Liver (tissue), 3 donors: ENCODE measurements around the gene OTOA.

Experiments
- RAD21 ChIP-seq, 2 donors: IDR thresholded peaks; 2 replicates each; pipeline ENCODE4 v1.6.1; 2016; ENCODE audit warnings: antibody characterized with exemption in 2 of 2, mild to moderate bottlenecking in 2 of 2
- SP1 ChIP-seq: IDR thresholded peaks from 2 replicates; pipeline ENCODE4 v1.6.1; 2018; ENCODE audit warnings: antibody characterized with exemption, mild to moderate bottlenecking
- TAF1 ChIP-seq: conservative IDR thresholded peaks from 2 replicates; pipeline ENCODE4 v1.6.1; 2016; ENCODE audit warnings: antibody characterized with exemption, mild to moderate bottlenecking
- YY1 ChIP-seq: IDR thresholded peaks from 2 replicates; pipeline ENCODE4 v1.6.1; 2016; ENCODE audit warnings: antibody characterized with exemption, mild to moderate bottlenecking
- TF ChIP-seq, protein P1 (sequence below): IDR thresholded peaks from 2 replicates; pipeline ENCODE4 v1.6.1; 2016; ENCODE audit warnings: antibody characterized with exemption
- TF ChIP-seq, protein P2 (sequence below): fragments of 150-350 bp; IDR thresholded peaks from 2 replicates; pipeline ENCODE4 v1.5.1; 2017; ENCODE audit warnings: improper control_type of control experiment, low read depth, low read length; ENCODE audit not compliant: missing input control
- TF ChIP-seq, protein P3 (sequence below): IDR thresholded peaks from 2 replicates; pipeline ENCODE4 v1.6.1; 2016; ENCODE audit warnings: antibody characterized with exemption
- TF ChIP-seq, protein P4 (sequence below): IDR thresholded peaks from 2 replicates; pipeline ENCODE4 v1.6.1; 2016; ENCODE audit warnings: antibody characterized with exemption
- donor health status: healthy.
- donor health status: healthy.

DNA sequence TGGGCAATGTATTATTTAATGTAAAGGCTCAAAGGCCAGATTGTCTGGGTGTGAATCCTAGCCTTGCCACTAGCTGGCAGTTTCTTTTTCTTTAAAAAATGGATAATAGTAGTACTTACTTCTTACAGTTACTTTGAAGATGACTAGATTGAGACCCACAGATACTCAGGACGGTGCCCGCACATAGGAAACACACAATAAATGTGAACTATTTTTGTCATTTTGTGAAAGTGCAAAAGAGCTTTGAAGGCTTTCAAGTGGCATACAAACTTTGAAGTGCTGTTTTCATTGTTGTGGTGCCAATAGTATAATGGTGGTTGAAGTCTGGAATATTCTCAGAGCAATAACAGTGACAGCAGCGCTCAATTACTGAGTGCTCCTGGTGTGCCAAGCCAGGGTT is 63.6 kb downstream of the OTOA start:
- TF ChIP-seq, protein P1, sequence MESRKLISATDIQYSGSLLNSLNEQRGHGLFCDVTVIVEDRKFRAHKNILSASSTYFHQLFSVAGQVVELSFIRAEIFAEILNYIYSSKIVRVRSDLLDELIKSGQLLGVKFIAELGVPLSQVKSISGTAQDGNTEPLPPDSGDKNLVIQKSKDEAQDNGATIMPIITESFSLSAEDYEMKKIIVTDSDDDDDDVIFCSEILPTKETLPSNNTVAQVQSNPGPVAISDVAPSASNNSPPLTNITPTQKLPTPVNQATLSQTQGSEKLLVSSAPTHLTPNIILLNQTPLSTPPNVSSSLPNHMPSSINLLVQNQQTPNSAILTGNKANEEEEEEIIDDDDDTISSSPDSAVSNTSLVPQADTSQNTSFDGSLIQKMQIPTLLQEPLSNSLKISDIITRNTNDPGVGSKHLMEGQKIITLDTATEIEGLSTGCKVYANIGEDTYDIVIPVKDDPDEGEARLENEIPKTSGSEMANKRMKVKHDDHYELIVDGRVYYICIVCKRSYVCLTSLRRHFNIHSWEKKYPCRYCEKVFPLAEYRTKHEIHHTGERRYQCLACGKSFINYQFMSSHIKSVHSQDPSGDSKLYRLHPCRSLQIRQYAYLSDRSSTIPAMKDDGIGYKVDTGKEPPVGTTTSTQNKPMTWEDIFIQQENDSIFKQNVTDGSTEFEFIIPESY, result no peak
- TF ChIP-seq, protein P2, sequence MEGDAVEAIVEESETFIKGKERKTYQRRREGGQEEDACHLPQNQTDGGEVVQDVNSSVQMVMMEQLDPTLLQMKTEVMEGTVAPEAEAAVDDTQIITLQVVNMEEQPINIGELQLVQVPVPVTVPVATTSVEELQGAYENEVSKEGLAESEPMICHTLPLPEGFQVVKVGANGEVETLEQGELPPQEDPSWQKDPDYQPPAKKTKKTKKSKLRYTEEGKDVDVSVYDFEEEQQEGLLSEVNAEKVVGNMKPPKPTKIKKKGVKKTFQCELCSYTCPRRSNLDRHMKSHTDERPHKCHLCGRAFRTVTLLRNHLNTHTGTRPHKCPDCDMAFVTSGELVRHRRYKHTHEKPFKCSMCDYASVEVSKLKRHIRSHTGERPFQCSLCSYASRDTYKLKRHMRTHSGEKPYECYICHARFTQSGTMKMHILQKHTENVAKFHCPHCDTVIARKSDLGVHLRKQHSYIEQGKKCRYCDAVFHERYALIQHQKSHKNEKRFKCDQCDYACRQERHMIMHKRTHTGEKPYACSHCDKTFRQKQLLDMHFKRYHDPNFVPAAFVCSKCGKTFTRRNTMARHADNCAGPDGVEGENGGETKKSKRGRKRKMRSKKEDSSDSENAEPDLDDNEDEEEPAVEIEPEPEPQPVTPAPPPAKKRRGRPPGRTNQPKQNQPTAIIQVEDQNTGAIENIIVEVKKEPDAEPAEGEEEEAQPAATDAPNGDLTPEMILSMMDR, result no peak
- TF ChIP-seq TAF1 (no peak), RAD21 (IDR thresholded peaks at IDR 0.05) (no peak), SP1 (no peak), YY1 (no peak)
- TF ChIP-seq, protein P3, sequence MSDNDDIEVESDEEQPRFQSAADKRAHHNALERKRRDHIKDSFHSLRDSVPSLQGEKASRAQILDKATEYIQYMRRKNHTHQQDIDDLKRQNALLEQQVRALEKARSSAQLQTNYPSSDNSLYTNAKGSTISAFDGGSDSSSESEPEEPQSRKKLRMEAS, result no peak
- TF ChIP-seq, protein P4, sequence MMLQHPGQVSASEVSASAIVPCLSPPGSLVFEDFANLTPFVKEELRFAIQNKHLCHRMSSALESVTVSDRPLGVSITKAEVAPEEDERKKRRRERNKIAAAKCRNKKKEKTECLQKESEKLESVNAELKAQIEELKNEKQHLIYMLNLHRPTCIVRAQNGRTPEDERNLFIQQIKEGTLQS, result no peak
